HUES48 (cell line): ENCODE data around the gene ITIH5.

ENCODE experiments used
- H3K27ac ChIP-seq: one replicate; pipeline ENCODE4 v1.7.0; 2013; ENCODE audit warnings: low read depth, low read length, inconsistent platforms
- H3K27me3 ChIP-seq: 2 replicates; pipeline ENCODE4 v1.6.1; 2013; ENCODE audit warnings: mild to moderate bottlenecking, low read length; ENCODE audit not compliant: control insufficient read depth, insufficient read depth
- H3K36me3 ChIP-seq: 2 replicates; pipeline ENCODE4 v1.6.1; 2013; ENCODE audit warnings: low read length; ENCODE audit not compliant: control insufficient read depth, insufficient read depth
- H3K4me1 ChIP-seq: 2 replicates; pipeline ENCODE4 v1.6.1; 2013; ENCODE audit warnings: mild to moderate bottlenecking, low read length; ENCODE audit not compliant: control insufficient read depth, insufficient read depth
- H3K4me3 ChIP-seq: 2 replicates; pipeline ENCODE4 v1.5.1; 2013; ENCODE audit warnings: mild to moderate bottlenecking, low read depth, low read length
- H3K9ac ChIP-seq: 2 replicates; pipeline ENCODE4 v1.6.1; 2013; ENCODE audit warnings: mild to moderate bottlenecking, low read depth, low read length, moderate library complexity
- H3K9me3 ChIP-seq: 2 replicates; pipeline ENCODE4 v1.6.1; 2013; ENCODE audit warnings: low read length; ENCODE audit not compliant: control insufficient read depth, insufficient read depth

ITIH5 gene

DNA sequence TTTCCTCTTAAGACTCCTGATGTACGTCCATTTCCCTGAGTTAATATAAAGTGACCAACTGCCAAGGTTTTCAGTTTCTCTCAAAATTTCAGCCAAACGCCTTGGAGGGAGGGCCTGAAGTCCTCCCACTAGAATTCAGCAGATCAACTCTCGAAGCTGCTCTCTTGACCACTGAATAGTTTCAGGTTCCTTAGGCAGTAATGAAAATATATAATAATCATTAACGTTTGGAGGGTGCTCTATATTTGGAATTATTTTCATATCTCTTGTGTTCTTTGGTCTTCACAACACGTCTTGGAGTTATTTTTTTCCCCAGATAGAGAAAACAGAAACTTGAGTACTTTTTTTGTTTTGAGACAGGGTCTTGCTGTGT is 132.3 kb downstream of the ITIH5 start:
- Histone ChIP-seq H3K27ac (no peak overlapping the region), H3K9me3 (no peaks in the 10 kb centered on the region), H3K27me3 (no peaks in the 10 kb centered on the region; the same call in 1 of the 2 replicates), H3K4me3 (no peak overlapping the region), H3K4me1 (peaks cover 12% of the 10 kb centered on the region), H3K9ac (no peak overlapping the region), H3K36me3 (no peaks in the 10 kb centered on the region)

GRCh38 chr10:7533657-7534479 is 132.9 kb downstream of the ITIH5 start:
- H3K4me3 ChIP-seq: no peak overlapping the region
- H3K27ac ChIP-seq: no peak overlapping the region
- no peaks in the 10 kb centered on the region for H3K9me3 ChIP-seq
- H3K9ac ChIP-seq: no peak overlapping the region
- H3K27me3 ChIP-seq: no peaks in the 10 kb centered on the region; the same call in 1 of the 2 replicates
- no peaks in the 10 kb centered on the region for H3K36me3 ChIP-seq
- peaks cover 11% of the 10 kb centered on the region for H3K4me1 ChIP-seq

DNA sequence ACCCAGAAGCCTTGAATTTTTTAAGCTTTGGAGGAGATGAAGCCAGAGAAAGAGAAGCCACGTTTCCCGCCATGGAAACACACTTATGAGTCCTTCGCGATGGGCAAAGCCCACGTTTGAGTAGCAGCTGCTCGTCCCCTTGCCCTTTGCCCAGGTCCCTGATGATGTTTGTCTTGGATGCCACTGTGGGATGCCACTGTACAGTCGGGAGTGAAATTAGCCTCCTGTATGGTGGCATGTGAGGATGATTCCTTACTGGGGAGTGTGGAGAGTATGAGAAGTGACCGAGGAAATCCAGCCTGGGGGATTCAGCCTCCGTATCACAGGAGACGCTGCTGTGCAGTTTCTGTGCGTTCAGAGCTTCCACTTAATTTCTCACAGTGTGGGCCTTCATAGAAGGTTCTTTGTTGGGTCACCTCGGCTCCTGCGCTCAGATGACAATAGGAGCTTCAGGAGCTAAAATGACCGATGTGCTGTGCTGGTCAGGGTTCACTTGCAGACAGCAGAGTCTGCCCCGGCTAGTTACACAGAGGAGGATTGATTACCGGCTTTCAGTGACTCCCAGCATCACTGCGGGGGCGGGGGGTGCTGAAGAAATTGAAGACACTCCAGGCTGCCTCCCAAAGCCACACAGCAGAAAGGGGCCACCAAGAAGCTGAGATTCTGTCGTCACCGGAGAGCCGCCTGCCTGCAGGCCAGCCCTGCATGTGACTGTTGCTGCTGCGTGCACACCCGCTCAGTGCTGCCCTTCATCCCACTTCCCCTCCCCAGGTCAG is 133.9 kb downstream of the ITIH5 start:
- H3K4me3 ChIP-seq: no peak overlapping the region
- H3K36me3 ChIP-seq: no peaks in the 10 kb centered on the region
- H3K9ac ChIP-seq: no peak overlapping the region
- H3K4me1 ChIP-seq: peaks cover 11% of the 10 kb centered on the region
- no peaks in the 10 kb centered on the region; the same call in 1 of the 2 replicates for H3K27me3 ChIP-seq
- no peak overlapping the region for H3K27ac ChIP-seq
- H3K9me3 ChIP-seq: no peaks in the 10 kb centered on the region

DNA sequence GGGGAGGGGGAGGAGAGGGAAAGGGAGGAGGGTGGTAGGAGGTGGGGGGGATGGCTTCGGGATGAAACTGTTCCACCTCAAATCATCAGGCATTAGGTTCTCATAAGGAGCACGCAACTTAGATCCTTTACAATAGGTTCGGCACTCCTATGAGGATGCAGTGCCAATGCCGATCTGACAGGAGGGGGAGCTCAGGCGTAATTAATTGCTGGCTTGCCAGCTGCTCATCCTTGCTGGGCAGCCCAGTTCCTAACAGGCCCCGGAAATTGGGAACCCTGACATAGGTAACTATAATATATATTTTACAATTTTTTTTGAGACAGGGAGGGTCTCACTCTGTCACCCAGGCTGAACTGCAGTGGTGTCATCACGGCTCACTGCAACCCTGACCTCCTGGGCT is 137.1 kb downstream of the ITIH5 start:
- H3K36me3 ChIP-seq: no peaks in the 10 kb centered on the region
- H3K27me3 ChIP-seq: no peaks in the 10 kb centered on the region; the same call in 1 of the 2 replicates
- no peak overlapping the region for H3K4me3 ChIP-seq
- H3K27ac ChIP-seq: no peak overlapping the region
- H3K9me3 ChIP-seq: no peaks in the 10 kb centered on the region
- peaks cover 11% of the 10 kb centered on the region for H3K4me1 ChIP-seq
- H3K9ac ChIP-seq: no peak overlapping the region

DNA sequence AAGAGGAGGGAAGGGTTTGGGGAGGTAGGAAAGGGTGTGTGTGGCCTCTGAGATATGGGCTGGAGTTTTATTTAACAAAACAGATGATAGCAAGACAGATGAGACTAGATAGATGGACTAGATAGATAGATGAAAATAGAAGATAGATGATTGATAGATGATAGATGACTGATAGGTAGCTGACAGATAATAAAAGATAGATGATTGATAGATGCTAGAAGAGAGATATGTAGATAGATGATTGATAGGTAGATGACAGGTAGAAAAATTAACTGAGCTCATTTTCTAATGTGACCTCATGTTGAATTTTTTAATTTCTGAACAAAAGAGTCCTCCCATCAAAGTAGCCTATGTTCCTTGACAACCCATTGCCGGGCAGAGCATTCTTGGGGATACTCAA is 139.3 kb downstream of the ITIH5 start:
- Histone ChIP-seq H3K4me1 (no peaks in the 10 kb centered on the region), H3K36me3 (no peaks in the 10 kb centered on the region), H3K9ac (no peak overlapping the region), H3K9me3 (no peaks in the 10 kb centered on the region), H3K27ac (no peak overlapping the region), H3K27me3 (no peaks in the 10 kb centered on the region), H3K4me3 (no peak overlapping the region)

DNA sequence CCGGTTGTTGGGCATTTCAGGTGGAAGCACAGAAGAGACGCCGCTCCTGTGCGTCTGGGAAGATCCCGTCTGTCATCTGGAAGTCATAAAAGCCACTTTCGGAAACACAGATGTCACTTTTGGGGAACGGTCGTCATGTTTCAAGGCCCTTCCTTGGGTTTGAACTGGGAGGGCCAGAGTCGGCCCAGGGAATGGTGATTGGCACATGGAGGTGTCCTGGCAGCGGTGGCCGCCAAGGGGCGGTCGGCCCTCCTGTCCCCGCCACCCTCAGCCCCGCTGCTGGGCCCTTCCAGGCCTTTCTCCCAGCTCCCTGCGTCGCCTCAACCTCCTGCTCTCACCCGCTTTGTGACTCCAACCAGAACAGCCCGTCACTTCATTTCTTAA is 140.8 kb downstream of the ITIH5 start:
- Histone ChIP-seq H3K27ac (no peak overlapping the region), H3K27me3 (no peaks in the 10 kb centered on the region), H3K36me3 (no peaks in the 10 kb centered on the region), H3K9ac (no peak overlapping the region), H3K4me1 (no peaks in the 10 kb centered on the region), H3K9me3 (no peaks in the 10 kb centered on the region), H3K4me3 (no peak overlapping the region)

DNA sequence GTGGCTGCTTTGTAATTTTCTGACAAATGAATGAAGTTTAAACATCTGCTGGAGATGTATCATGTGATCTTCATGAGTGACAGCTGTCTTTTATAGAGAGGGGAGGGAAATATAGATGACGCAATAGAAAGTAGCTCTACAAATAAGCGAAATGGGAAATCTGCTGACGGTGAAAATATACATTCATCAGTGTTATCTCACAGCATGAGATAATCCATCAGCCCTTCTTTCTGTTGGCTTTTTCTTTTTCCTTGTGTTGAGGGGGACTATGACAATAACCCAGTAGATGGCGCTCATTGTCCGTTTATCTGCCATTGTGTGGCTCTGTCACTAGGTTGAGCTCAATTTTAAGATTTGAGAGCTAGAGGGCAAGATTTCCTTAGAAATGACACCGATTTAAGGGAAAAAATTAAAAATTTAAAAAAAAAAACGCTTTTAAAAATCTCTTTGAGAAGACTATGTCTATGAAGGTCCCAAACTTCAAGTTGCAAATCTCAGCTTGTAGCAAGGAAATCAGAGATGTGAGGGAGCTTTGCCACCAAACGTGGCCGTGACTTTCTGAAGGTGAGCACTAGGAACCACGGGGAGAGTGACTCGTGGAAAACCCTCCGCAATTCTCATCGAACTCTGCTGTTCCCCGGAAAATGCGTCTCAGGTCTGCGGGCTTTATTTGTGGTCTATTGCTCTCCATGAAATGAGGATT is 141.3 kb downstream of the ITIH5 start:
- Histone ChIP-seq H3K27me3 (no peaks in the 10 kb centered on the region), H3K9ac (no peak overlapping the region), H3K4me1 (no peaks in the 10 kb centered on the region), H3K27ac (no peak overlapping the region), H3K9me3 (no peaks in the 10 kb centered on the region), H3K4me3 (no peak overlapping the region), H3K36me3 (no peaks in the 10 kb centered on the region)

DNA sequence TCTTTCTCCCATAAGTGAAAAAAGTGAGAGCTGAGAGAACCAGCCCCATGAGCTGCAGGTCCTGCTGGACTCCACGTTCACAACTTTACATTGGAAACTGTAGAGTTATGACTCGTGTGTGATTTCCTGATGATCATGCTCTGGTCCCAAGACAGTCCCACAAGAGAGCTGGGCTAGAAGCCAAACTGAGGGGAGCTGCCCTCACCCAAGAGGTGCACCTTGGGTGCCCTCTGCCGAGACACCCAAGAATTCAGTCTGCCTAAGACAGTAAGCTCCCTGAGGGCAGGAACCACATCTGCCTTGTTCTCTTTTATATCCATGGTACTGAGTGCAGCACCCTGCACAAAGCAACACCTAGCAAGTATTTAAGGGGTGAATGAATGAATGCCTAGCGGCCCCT is 143.1 kb downstream of the ITIH5 start:
- Histone ChIP-seq H3K36me3 (no peaks in the 10 kb centered on the region), H3K9ac (no peak overlapping the region), H3K4me1 (no peaks in the 10 kb centered on the region)

GRCh38 chr10:7520507-7521485 is 146.0 kb downstream of the ITIH5 start:
- no peaks in the 10 kb centered on the region for H3K4me1 ChIP-seq
- no peaks in the 10 kb centered on the region for H3K9me3 ChIP-seq
- H3K9ac ChIP-seq: no peak overlapping the region
- no peaks in the 10 kb centered on the region for H3K27me3 ChIP-seq
- H3K4me3 ChIP-seq: no peak overlapping the region
- no peak overlapping the region for H3K27ac ChIP-seq
- no peaks in the 10 kb centered on the region for H3K36me3 ChIP-seq

More for the DNA sequence above, 143.1 kb downstream of the ITIH5 start:
- Histone ChIP-seq H3K9me3 (no peaks in the 10 kb centered on the region), H3K27me3 (no peaks in the 10 kb centered on the region), H3K27ac (no peak overlapping the region), H3K4me3 (no peak overlapping the region)

DNA sequence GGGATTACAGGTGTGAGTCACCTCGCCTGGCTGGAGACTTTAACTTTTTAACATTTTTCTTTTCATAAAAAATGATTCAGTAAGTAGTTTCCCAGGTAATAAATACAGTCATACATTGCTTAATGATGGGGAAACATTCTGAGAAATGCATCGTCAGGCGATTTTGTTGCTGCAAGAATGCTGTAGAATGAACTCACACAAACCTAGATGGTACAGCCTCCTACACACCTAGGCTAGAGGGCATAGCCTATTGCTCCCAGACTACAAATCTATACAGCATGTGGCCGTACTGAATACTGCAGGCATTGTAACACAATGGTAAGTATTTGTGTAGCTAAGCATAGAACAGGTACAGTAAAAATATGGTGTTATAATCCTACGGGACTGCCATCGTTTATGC is 147.4 kb downstream of the ITIH5 start:
- no peaks in the 10 kb centered on the region for H3K4me1 ChIP-seq

More for the DNA sequence above, 147.4 kb downstream of the ITIH5 start:
- Histone ChIP-seq H3K27ac (no peak overlapping the region), H3K9me3 (no peaks in the 10 kb centered on the region), H3K4me3 (no peak overlapping the region), H3K9ac (no peak overlapping the region), H3K36me3 (no peaks in the 10 kb centered on the region), H3K27me3 (no peaks in the 10 kb centered on the region)
